HUES48 (cell line): ENCODE results near the gene CAMK4.

Experiments used
- H3K27ac ChIP-seq: one replicate; pipeline ENCODE4 v1.7.0; 2013; ENCODE audit warnings: low read depth, low read length, inconsistent platforms
- H3K27me3 ChIP-seq: 2 replicates; pipeline ENCODE4 v1.6.1; 2013; ENCODE audit warnings: mild to moderate bottlenecking, low read length; ENCODE audit not compliant: control insufficient read depth, insufficient read depth
- H3K36me3 ChIP-seq: 2 replicates; pipeline ENCODE4 v1.6.1; 2013; ENCODE audit warnings: low read length; ENCODE audit not compliant: control insufficient read depth, insufficient read depth
- H3K4me1 ChIP-seq: 2 replicates; pipeline ENCODE4 v1.6.1; 2013; ENCODE audit warnings: mild to moderate bottlenecking, low read length; ENCODE audit not compliant: control insufficient read depth, insufficient read depth
- H3K4me3 ChIP-seq: 2 replicates; pipeline ENCODE4 v1.5.1; 2013; ENCODE audit warnings: mild to moderate bottlenecking, low read depth, low read length
- H3K9ac ChIP-seq: 2 replicates; pipeline ENCODE4 v1.6.1; 2013; ENCODE audit warnings: mild to moderate bottlenecking, low read depth, low read length, moderate library complexity
- H3K9me3 ChIP-seq: 2 replicates; pipeline ENCODE4 v1.6.1; 2013; ENCODE audit warnings: low read length; ENCODE audit not compliant: control insufficient read depth, insufficient read depth

The CAMK4 gene

DNA sequence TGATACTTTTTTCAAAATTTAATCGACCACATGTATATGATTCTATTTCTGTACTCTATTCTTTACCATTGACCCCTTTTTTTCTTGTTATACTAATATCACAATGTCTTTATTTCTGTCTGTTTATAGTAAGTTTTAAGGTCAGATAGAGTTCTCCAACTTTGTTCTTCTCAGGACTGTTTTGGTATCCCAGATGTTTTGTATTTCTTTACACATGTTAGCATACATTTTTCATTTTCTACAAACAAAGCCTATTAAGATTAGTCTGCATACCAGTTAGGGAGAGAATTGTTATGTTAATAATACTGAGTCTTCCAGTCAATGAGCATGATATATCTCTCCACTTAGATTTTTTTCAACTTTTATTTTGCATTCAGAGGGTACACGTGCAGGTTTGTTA is 8.2 kb upstream of the CAMK4 start:
- no peak overlapping the region for H3K27ac ChIP-seq
- peaks cover 14% of the 10 kb centered on the region for H3K4me1 ChIP-seq
- no peak overlapping the region for H3K4me3 ChIP-seq
- H3K9ac ChIP-seq: no peak overlapping the region
- no peaks in the 10 kb centered on the region for H3K27me3 ChIP-seq
- H3K36me3 ChIP-seq: no peaks in the 10 kb centered on the region
- no peaks in the 10 kb centered on the region for H3K9me3 ChIP-seq

DNA sequence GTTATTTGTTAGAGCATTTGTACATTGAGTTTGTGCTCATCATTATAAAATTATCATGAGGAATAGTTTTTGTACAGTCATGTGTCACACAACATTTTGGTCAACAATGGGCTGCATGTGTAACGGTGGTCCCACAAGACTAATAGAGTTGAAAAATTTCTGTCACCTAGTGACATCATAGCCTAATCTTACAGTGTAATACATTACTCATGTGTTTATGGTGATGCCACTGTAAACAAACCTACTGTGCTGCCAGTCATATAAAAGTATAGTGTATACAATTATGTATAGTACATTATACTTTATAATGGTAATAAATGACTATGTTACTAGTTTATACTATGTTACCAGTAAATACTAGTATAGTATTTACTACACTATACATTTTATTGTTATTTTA is 3.0 kb upstream of the CAMK4 start:
- H3K4me3 ChIP-seq: no peak overlapping the region
- no peaks in the 10 kb centered on the region for H3K9me3 ChIP-seq
- no peak overlapping the region for H3K9ac ChIP-seq
- H3K36me3 ChIP-seq: no peaks in the 10 kb centered on the region
- H3K27me3 ChIP-seq: peaks cover 33% of the 10 kb centered on the region
- H3K4me1 ChIP-seq: peaks cover 19% of the 10 kb centered on the region; the same call in 1 of the 2 replicates
- H3K27ac ChIP-seq: no peak overlapping the region

- peaks cover 22% of the 10 kb centered on the region for H3K4me1 ChIP-seq
- H3K27me3 ChIP-seq: peaks cover 33% of the 10 kb centered on the region
- H3K9ac ChIP-seq: peak overlapping the region; percentile 50
- no peaks in the 10 kb centered on the region for H3K9me3 ChIP-seq
- no peaks in the 10 kb centered on the region for H3K36me3 ChIP-seq
- peak overlapping the region; percentile 74 for H3K4me3 ChIP-seq
- no peak overlapping the region for H3K27ac ChIP-seq
Measured at GRCh38 chr5:111223101-111223786, 940 bp upstream of the CAMK4 start.

DNA sequence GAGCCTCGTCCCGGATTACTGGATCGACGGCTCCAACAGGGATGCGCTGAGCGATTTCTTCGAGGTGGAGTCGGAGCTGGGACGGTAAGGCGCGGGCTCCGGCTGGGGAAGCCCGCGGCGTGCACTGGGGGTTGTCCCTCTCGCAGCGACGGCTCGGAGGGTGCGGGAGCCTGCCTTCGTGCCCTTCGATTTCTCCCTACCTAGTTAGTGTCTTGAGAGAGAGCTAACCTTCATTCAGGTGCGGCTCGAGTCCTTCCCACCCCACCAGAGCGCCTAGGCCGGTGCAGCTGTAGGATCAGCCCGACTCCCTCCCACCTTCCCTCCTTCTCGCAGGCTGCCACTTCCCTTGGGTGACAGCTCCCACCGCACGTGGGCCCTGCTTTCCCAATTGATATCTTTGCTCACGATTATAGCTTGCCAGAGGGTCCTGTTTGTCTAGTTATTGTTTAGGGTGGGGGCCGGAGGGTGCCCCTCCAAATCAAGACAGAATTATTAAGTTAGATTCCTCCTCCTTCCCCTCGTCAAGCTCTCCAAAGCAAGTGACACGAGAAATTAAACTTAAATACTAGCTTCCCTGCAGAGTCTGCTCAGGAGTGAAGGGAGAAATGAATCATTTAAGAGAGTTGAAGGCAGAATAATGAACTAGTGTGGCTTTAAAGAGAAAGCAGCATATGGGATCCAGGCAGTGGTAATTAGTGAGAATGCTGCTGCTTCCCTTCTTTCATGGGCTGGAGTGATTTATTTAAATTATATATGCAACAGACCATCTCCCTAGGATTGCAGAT is 569 bp downstream of the CAMK4 start:
- Histone ChIP-seq H3K9ac (0 out of 2 replicates have a peak overlapping the region, but pooled peaks have one; percentile 15), H3K36me3 (no peaks in the 10 kb centered on the region), H3K27me3 (peaks cover 33% of the 10 kb centered on the region), H3K4me3 (peak overlapping the region; percentile 74), H3K9me3 (no peaks in the 10 kb centered on the region), H3K4me1 (peaks cover 16% of the 10 kb centered on the region), H3K27ac (no peak overlapping the region)

- H3K9ac ChIP-seq: no peak overlapping the region
- H3K36me3 ChIP-seq: no peaks in the 10 kb centered on the region
- H3K27me3 ChIP-seq: peaks cover 33% of the 10 kb centered on the region
- H3K27ac ChIP-seq: no peak overlapping the region
- H3K9me3 ChIP-seq: no peaks in the 10 kb centered on the region
- no peak overlapping the region for H3K4me3 ChIP-seq
- peaks cover 14% of the 10 kb centered on the region for H3K4me1 ChIP-seq
Measured at GRCh38 chr5:111225926-111226325, 1.7 kb downstream of the CAMK4 start.

GRCh38 chr5:111226556-111226955 is 2.4 kb downstream of the CAMK4 start:
- no peaks in the 10 kb centered on the region for H3K36me3 ChIP-seq
- no peak overlapping the region for H3K4me3 ChIP-seq
- no peaks in the 10 kb centered on the region for H3K9me3 ChIP-seq
- H3K27ac ChIP-seq: no peak overlapping the region
- H3K4me1 ChIP-seq: peaks cover 14% of the 10 kb centered on the region
- H3K9ac ChIP-seq: no peak overlapping the region
- H3K27me3 ChIP-seq: peaks cover 33% of the 10 kb centered on the region

GRCh38 chr5:111227226-111227782 is 3.1 kb downstream of the CAMK4 start:
- no peak overlapping the region for H3K4me3 ChIP-seq
- H3K9me3 ChIP-seq: no peaks in the 10 kb centered on the region
- no peaks in the 10 kb centered on the region for H3K36me3 ChIP-seq
- peaks cover 9% of the 10 kb centered on the region for H3K4me1 ChIP-seq
- no peak overlapping the region for H3K9ac ChIP-seq
- H3K27ac ChIP-seq: no peak overlapping the region
- H3K27me3 ChIP-seq: peaks cover 30% of the 10 kb centered on the region

GRCh38 chr5:111227801-111228200 is 3.6 kb downstream of the CAMK4 start:
- H3K36me3 ChIP-seq: no peaks in the 10 kb centered on the region
- H3K4me1 ChIP-seq: peaks cover 8% of the 10 kb centered on the region
- H3K9me3 ChIP-seq: no peaks in the 10 kb centered on the region
- H3K27me3 ChIP-seq: peaks cover 27% of the 10 kb centered on the region
- no peak overlapping the region for H3K9ac ChIP-seq
- no peak overlapping the region for H3K4me3 ChIP-seq
- no peak overlapping the region for H3K27ac ChIP-seq

DNA sequence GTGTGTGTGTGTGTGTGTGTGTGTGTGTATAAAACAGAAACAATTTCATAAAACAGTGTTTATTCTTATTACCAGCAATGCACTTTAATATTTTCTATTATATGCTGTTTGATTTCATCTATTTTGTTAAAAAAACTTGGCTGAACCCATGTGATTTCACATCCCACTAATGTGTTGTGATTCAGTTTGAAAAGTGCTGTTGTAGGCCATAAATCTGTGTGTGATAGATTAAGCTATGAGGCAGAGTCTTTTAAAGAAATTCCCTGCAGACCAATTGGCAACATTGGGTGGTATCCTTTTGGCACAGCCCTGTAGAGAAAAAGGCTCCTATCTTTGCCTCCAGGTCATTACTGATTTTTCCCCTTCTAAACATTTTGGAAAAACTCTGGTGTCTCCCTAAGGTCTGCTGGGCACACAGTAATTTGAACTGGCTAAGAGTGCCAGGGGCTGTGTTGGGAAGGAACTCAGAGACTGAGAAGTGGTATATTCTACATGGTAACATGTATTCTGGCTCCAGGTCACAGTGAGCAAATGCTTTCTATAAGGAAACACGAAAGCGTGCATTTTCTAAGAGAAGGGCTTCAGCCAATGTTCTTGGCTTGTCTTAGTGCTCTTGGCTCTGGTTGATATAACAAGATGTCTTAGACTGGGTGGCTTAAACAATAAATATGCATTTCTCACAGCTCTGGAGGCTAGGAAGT is 4.5 kb downstream of the CAMK4 start:
- Histone ChIP-seq H3K9me3 (no peaks in the 10 kb centered on the region), H3K4me1 (peaks cover 3% of the 10 kb centered on the region), H3K27ac (no peak overlapping the region), H3K36me3 (no peaks in the 10 kb centered on the region), H3K4me3 (no peak overlapping the region), H3K9ac (no peak overlapping the region), H3K27me3 (peaks cover 18% of the 10 kb centered on the region)

DNA sequence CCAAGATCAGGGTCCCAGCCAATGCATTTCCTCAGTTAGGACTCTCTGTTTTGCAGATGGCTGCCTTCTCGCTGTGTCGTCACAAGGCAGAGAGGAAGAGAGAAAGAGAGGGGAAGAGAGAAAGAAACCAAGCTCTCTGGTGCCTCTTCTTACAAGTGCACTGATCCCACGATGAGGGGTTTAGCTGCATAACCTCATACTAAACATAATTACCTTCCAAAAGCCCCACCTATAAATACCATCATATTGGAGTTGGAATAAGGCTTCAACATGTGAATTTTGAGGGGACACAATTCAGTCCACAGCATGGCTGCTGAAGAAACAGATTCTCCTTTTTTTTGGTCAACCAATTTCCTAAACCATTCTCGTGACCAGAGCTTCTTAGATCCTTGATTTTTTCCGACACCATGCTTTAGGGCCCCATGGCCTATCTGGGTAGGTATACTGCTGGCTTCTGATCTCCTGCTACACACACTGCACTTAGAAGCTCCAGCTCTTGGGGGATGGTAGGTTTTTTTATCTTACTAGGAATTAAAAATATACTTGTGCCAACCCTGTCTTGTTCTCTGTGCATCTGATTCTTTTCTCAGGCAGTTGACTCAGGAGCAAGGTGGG is 5.1 kb downstream of the CAMK4 start:
- Histone ChIP-seq H3K4me1 (peaks cover 3% of the 10 kb centered on the region), H3K27ac (no peak overlapping the region), H3K27me3 (peaks cover 16% of the 10 kb centered on the region)

More for the DNA sequence above, 5.1 kb downstream of the CAMK4 start:
- no peak overlapping the region for H3K4me3 ChIP-seq
- no peak overlapping the region for H3K9ac ChIP-seq
- no peaks in the 10 kb centered on the region for H3K9me3 ChIP-seq
- H3K36me3 ChIP-seq: no peaks in the 10 kb centered on the region
